Esophagus muscularis mucosa (tissue), 4 donors: Measurements from ENCODE around the gene RASL11B. TPM values are rescaled to one million over a fixed set of nuclear protein-coding genes. Genes with fewer than 3 reads are reported as not detected.

Experiments used
- DNase-seq: peaks from one replicate; pipeline ENCODE4 v3.0.0-alpha.2; 2017; ENCODE audit errors: extremely low spot score
- H3K27ac ChIP-seq, 4 donors: fragments of 200-600 bp; sonication (generic); replicated peaks in 1 of 4; 1 replicate in 3 of 4; 2 replicates in 1 of 4; pipeline ENCODE4 v1.5.1; 2016 to 2019; ENCODE audit warnings: mild to moderate bottlenecking in 1 of 4
- H3K27me3 ChIP-seq, 4 donors: fragments of 200-600 bp; sonication (generic); one replicate each; pipeline versions ENCODE4 v1.5.1 to v1.6.0; 2016 to 2019
- H3K36me3 ChIP-seq, 4 donors: fragments of 200-600 bp; sonication (generic); one replicate each; pipeline ENCODE4 v1.5.1; 2016 to 2019
- H3K4me1 ChIP-seq, 4 donors: fragments of 200-600 bp; sonication (generic); one replicate each; pipeline ENCODE4 v1.5.1; 2016 to 2019
- H3K4me3 ChIP-seq, 4 donors: fragments of 200-600 bp; sonication (generic); 1 replicate in 2 of 4; 2 replicates in 2 of 4; pipeline ENCODE4 v1.5.1; 2016 to 2019; ENCODE audit warnings: mild to moderate bottlenecking in 4 of 4, moderate library complexity in 1 of 4
- H3K9me3 ChIP-seq, 4 donors: fragments of 200-600 bp; sonication (generic); 1 replicate in 3 of 4; 2 replicates in 1 of 4; pipeline ENCODE4 v1.5.1; 2016 to 2019
- CTCF ChIP-seq, 3 experiments: fragments of 200-600 bp in 2 of 3; fragments of 450-650 bp in 1 of 3; sonication (generic) in 2 of 3; IDR thresholded peaks; one replicate each; pipeline ENCODE4 v1.5.1; 2017 to 2019; ENCODE audit warnings: antibody characterized with exemption in 3 of 3, mild to moderate bottlenecking in 2 of 3, moderate library complexity in 1 of 3
- EP300 ChIP-seq: sonication (generic); formaldehyde crosslinking; IDR thresholded peaks from one replicate; pipeline ENCODE4 v1.6.1; 2017; ENCODE audit warnings: antibody characterized with exemption
- POLR2A ChIP-seq: fragments of 450-650 bp; IDR thresholded peaks from one replicate; pipeline ENCODE4 v1.6.1; 2017; ENCODE audit warnings: antibody characterized with exemption, moderate library complexity, mild to moderate bottlenecking, low read depth
- POLR2AphosphoS5 ChIP-seq, 2 donors: sonication (generic); formaldehyde crosslinking; IDR thresholded peaks; one replicate each; pipeline ENCODE4 v1.6.1; 2017; ENCODE audit warnings: antibody characterized with exemption in 2 of 2
- WGBS: methylation state at CpG from one replicate; pipeline ENCODE4 v1.1.5; 2018; 5-methylcytosine and 5-hydroxymethylcytosine counted together
- intact Hi-C: fragments of 100-400 bp; cut with DNase I; formaldehyde crosslinking; loops from one replicate; pipeline ENCODE4 v1.15.1; 2023
- total RNA-seq, 4 donors: library from RNA; depleted of rRNA; stranded (reverse); fragments of >200 nt; gene quantifications; one replicate each; pipeline versions ENCODE4 v1.1.0 to v1.2.1, GENCODE V29; 2016

The RASL11B gene
- total RNA-seq, 4 donors from 2014 or later, result 0.83 to 2.3 (median 1.3) TPM

DNA sequence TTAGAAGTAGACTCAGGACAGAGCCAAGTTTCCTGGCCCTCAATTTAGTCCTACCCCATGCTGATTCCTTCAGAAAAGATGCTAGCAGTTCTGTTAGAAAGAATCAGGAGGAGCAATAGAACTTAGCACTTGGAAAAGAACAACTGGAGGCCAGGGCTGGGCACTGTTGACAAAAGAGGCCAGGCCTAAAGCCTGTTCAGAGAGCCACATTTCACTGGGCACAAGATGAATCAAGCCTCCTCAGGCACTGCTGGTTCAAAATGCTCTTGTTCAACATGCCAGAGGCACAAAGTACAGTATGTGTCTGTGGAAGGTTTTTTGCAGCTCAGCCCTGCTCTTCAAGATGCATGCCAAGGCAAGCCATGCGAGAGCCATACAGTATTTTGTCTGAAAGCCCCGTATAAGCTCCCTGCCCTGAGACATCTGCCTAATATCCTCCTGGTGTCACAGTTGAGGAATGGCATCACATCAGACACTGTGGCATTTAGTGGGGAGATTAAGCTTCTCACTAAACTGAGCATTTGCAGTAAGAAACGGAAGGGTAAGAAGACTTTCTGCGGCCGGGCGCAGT, 53.7 kb downstream of the RASL11B start:
- Histone ChIP-seq H3K27me3 (no peaks in the 10 kb centered on the region), H3K27ac (no peak overlapping the region), H3K4me1 (peaks cover 0 to 6% (median 2%) of the 10 kb centered on the region in 4 donors), H3K9me3 (no peaks in the 10 kb centered on the region), H3K36me3 (no peaks in the 10 kb centered on the region), H3K4me3 (no peak overlapping the region)
- TF ChIP-seq POLR2A (no peak), POLR2AphosphoS5 (IDR thresholded peaks at IDR 0.05) (no peak), CTCF (IDR thresholded peaks at IDR 0.05) (no peak), EP300 (no peak)
- 93% methylated on average over 6 of the region's 6 CpGs for WGBS
- DNase-seq, result no peak
- intact Hi-C loops, result loop anchor here (10.0 kb wide), 1 partner anchor 59 kb away; no protein-coding TSS in a partner anchor

Other genes with a start within 250 kb of the RASL11B start
- gene USP46, start 203.0 kb upstream of the RASL11B start, total RNA-seq, result 1 to 10 TPM; 6.6 to 9.3 (median 7.8) TPM
- under 1 TPM in 3 of 4 donors, not detected in 1; 0.11 to 0.19 (median 0.17) TPM for gene ERVMER34-1, start 110.9 kb upstream of the RASL11B start, total RNA-seq